HCT116 (cell line): ENCODE measurements around the gene COL23A1. TPM values are rescaled to one million over a fixed set of nuclear protein-coding genes. Genes with fewer than 3 reads are reported as not detected.
A peak's percentile ranks its signal among the peaks of the same experiment; 100 is the strongest.

ENCODE experiments used
- ATAC-seq: fragments of 200-7000 bp; cut with Tn5 transposase; 2 replicates; pipeline ENCODE4 v1.9.1; 2020; ENCODE audit warnings: mild to moderate bottlenecking, moderate library complexity
- BruUV-seq: library from RNA; stranded (reverse); fragments of 400-500 nt; replicated peaks from 2 replicates; lab custom pipeline; 2021; lab: Mats Ljungman, UMichigan
- CTCF ChIA-PET: fragments of 300-600 bp; sonication (Branson Sonifier 250); formaldehyde crosslinking; loops from one replicate; lab custom pipeline; 2021; ENCODE audit warnings: antibody characterized with exemption; lab: Charles Lee
- POLR2A ChIA-PET: fragments of 300-600, 350-600 bp; sonication (Branson Sonifier 250); formaldehyde crosslinking; loops from one replicate; lab custom pipeline; 2021; ENCODE audit warnings: antibody characterized with exemption; lab: Charles Lee
- RAD21 ChIA-PET, 2 experiments: fragments of 300-600 bp; sonication (Branson Sonifier 250); formaldehyde crosslinking; loops; one replicate each; lab custom pipeline; 2023; ENCODE audit warnings: low total read pairs in 2 of 2; ENCODE audit not compliant: uncharacterized antibody in 2 of 2, unreplicated experiment in 2 of 2, low non-redundant PET in 1 of 2; lab: Charles Lee
- DNase-seq: peaks from one replicate; pipeline ENCODE4 v3.0.0-alpha.2; 2010; ENCODE audit warnings: low read depth, low spot score
- H2AFZ ChIP-seq: fragments of 200-600 bp; shearing (Covaris generic), sonication (generic); 2 replicates; pipeline ENCODE4 v1.6.1; 2017; ENCODE audit warnings: low read depth, mixed run types, mixed read lengths, antibody characterized with exemption, low read length; ENCODE audit not compliant: poor library complexity, severe bottlenecking
- H3K27ac ChIP-seq: 2 replicates; pipeline ENCODE4 v1.5.1; 2012; ENCODE audit warnings: low read depth, low read length
- H3K27me3 ChIP-seq: fragments of 200-600 bp; sonication (generic); 2 replicates; pipeline ENCODE4 v1.6.1; 2016; ENCODE audit warnings: mixed run types, low read length, mixed read lengths; ENCODE audit not compliant: insufficient read depth
- H3K36me3 ChIP-seq, 2 experiments: fragments of 200-500 bp in 1 of 2; fragments of 200-600 bp in 1 of 2; sonication (Bioruptor generic) in 1 of 2; sonication (generic) in 1 of 2; 2 replicates each; pipeline versions ENCODE4 v1.5.1 to v1.6.1; 2014 to 2016; ENCODE audit warnings: low read length in 2 of 2, inconsistent platforms in 1 of 2, mixed read lengths in 1 of 2, mixed run types in 1 of 2; ENCODE audit not compliant: insufficient read depth in 2 of 2, control insufficient read depth in 1 of 2
- H3K4me1 ChIP-seq, 2 experiments: fragments of 200-600 bp in 1 of 2; sonication (generic) in 1 of 2; 2 replicates each; pipeline versions ENCODE4 v1.5.1 to v1.6.1; 2012 to 2017; ENCODE audit warnings: low read length in 2 of 2, inconsistent platforms in 1 of 2, mild to moderate bottlenecking in 1 of 2, mixed read lengths in 1 of 2, mixed run types in 1 of 2, moderate library complexity in 1 of 2; ENCODE audit not compliant: insufficient read depth in 2 of 2, control insufficient read depth in 1 of 2
- H3K4me2 ChIP-seq: fragments of 200-600 bp; sonication (generic); 2 replicates; pipeline ENCODE4 v1.6.1; 2017; ENCODE audit warnings: mixed run types, low read length, mixed read lengths
- H3K4me3 ChIP-seq, 2 experiments: fragments of 200-600 bp in 1 of 2; sonication (generic) in 1 of 2; replicated peaks in 1 of 2; 2 replicates each; pipeline ENCODE4 v1.5.1; 2011 to 2016; ENCODE audit warnings: low read length in 2 of 2, control low read depth in 1 of 2, low read depth in 1 of 2, mild to moderate bottlenecking in 1 of 2, mixed read lengths in 1 of 2, mixed run types in 1 of 2
- H3K79me2 ChIP-seq: fragments of 200-600 bp; sonication (generic); 2 replicates; pipeline ENCODE4 v1.6.1; 2017; ENCODE audit warnings: mild to moderate bottlenecking, mixed run types, low read length, moderate library complexity, mixed read lengths; ENCODE audit not compliant: insufficient read depth
- H3K9ac ChIP-seq: fragments of 200-600 bp; sonication (generic); 2 replicates; pipeline ENCODE4 v1.6.1; 2016; ENCODE audit warnings: low read length, mixed read lengths
- H3K9me2 ChIP-seq: fragments of 200-600 bp; sonication (generic), shearing (Covaris generic); 2 replicates; pipeline ENCODE4 v1.6.1; 2017; ENCODE audit warnings: mixed run types, mild to moderate bottlenecking, moderate library complexity; ENCODE audit not compliant: insufficient read depth
- H3K9me3 ChIP-seq, 2 experiments: fragments of 200-500 bp in 1 of 2; fragments of 200-600 bp in 1 of 2; sonication (Bioruptor generic) in 1 of 2; sonication (generic) in 1 of 2; 2 replicates each; pipeline ENCODE4 v1.6.1; 2014 to 2017; ENCODE audit warnings: low read length in 2 of 2, mixed read lengths in 2 of 2, inconsistent platforms in 1 of 2, low read depth in 1 of 2, mild to moderate bottlenecking in 1 of 2, mixed run types in 1 of 2, moderate library complexity in 1 of 2; ENCODE audit not compliant: control insufficient read depth in 1 of 2, insufficient read depth in 1 of 2
- H4K20me1 ChIP-seq: fragments of 200-600 bp; sonication (generic), shearing (Covaris generic); 2 replicates; pipeline ENCODE4 v1.6.1; 2017; ENCODE audit warnings: mixed run types, mild to moderate bottlenecking, moderate library complexity; ENCODE audit not compliant: insufficient read depth
- ELF1 ChIP-seq: IDR thresholded peaks from 2 replicates; pipeline ENCODE4 v1.6.1; 2012; ENCODE audit warnings: low read depth, borderline replicate concordance
- POLR2A ChIP-seq: IDR thresholded peaks from 2 replicates; pipeline ENCODE4 v1.7.0; 2011; ENCODE audit warnings: borderline replicate concordance; ENCODE audit not compliant: insufficient read depth, insufficient read length; ENCODE audit errors: extremely low read depth
- POLR2AphosphoS5 ChIP-seq: IDR thresholded peaks from 2 replicates; pipeline ENCODE4 v1.6.1; 2011; ENCODE audit warnings: mild to moderate bottlenecking, low read depth, low read length, moderate library complexity
- RAD21 ChIP-seq: IDR thresholded peaks from 2 replicates; pipeline ENCODE4 v1.6.1; 2012; ENCODE audit warnings: low read depth, mild to moderate bottlenecking
- ZFX ChIP-seq: fragments of 450-650 bp; IDR thresholded peaks from 2 replicates; pipeline ENCODE4 v1.6.1; 2017
- intact Hi-C: fragments of 100-400 bp; cut with micrococcal nuclease; formaldehyde crosslinking; loops from 2 replicates; pipeline ENCODE4 v1.10.0; 2022
- total RNA-seq: library from RNA; stranded (reverse); gene quantifications from one replicate; pipeline ENCODE4 v1.2.1, GENCODE V29; 2021; ENCODE audit not compliant: unreplicated experiment
- TF ChIP-seq, protein P1 (sequence below), 3 experiments: fragments of 200-600 bp in 1 of 3; sonication (generic) in 1 of 3; IDR thresholded peaks in 2 of 3; conservative IDR thresholded peaks in 1 of 3; 2 replicates each; pipeline ENCODE4 v1.5.1; 2012 to 2017; ENCODE audit warnings: low read depth in 2 of 3, low read length in 2 of 3, antibody characterized with exemption in 1 of 3, borderline replicate concordance in 1 of 3, control low read depth in 1 of 3, mild to moderate bottlenecking in 1 of 3, mixed read lengths in 1 of 3, mixed run types in 1 of 3, moderate library complexity in 1 of 3; ENCODE audit not compliant: insufficient read depth in 1 of 3

COL23A1 gene
- total RNA-seq, 1 experiment from 2014 or later: not detected

- no TSS peak for BruUV-seq
- 0 out of 2 replicates have a peak overlapping the region, but pooled peaks have one; percentile 21 for H3K9ac ChIP-seq
- no peaks in the 10 kb centered on the region for H4K20me1 ChIP-seq
- no peak for ATAC-seq
- no peak overlapping the region for H3K4me3 ChIP-seq
- ChIA-PET CTCF (interaction anchor here (0.5 to 1.5 kb wide), 10 partner anchors 12 to 226 kb away, joined by 3 to 13 read pairs (median 4); partner anchors contain the start of gene HNRNPAB), RAD21 (no interaction called here), POLR2A (no interaction called here)
- H3K27me3 ChIP-seq: no peaks in the 10 kb centered on the region
- no peak for DNase-seq
- H3K4me2 ChIP-seq: peak overlapping the region; percentile 56
- no peaks in the 10 kb centered on the region for H3K9me3 ChIP-seq
- TF ChIP-seq, protein P1, sequence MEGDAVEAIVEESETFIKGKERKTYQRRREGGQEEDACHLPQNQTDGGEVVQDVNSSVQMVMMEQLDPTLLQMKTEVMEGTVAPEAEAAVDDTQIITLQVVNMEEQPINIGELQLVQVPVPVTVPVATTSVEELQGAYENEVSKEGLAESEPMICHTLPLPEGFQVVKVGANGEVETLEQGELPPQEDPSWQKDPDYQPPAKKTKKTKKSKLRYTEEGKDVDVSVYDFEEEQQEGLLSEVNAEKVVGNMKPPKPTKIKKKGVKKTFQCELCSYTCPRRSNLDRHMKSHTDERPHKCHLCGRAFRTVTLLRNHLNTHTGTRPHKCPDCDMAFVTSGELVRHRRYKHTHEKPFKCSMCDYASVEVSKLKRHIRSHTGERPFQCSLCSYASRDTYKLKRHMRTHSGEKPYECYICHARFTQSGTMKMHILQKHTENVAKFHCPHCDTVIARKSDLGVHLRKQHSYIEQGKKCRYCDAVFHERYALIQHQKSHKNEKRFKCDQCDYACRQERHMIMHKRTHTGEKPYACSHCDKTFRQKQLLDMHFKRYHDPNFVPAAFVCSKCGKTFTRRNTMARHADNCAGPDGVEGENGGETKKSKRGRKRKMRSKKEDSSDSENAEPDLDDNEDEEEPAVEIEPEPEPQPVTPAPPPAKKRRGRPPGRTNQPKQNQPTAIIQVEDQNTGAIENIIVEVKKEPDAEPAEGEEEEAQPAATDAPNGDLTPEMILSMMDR (IDR thresholded peaks at IDR 0.05 in 2 of 3, conservative IDR thresholded peaks at IDR 0.05 in 1 of 3; ENCODE audit: borderline replicate concordance in 1 of 3, insufficient read depth in 1 of 3, low read depth in 2 of 3, low read length in 2 of 3): 0 out of 6 replicates have a peak, but pooled peaks of 1 of the 3 experiments have one; percentile 2
- TF ChIP-seq POLR2A (no peak), ELF1 (no peak), POLR2AphosphoS5 (no peak)
- H3K27ac ChIP-seq: no peak overlapping the region; the same call in 1 of the 2 replicates
- peaks cover 3 to 20% of the 10 kb centered on the region in 2 experiments; a peak in 1 of 4 replicates for H3K36me3 ChIP-seq
- H3K9me2 ChIP-seq: no peaks in the 10 kb centered on the region
- peaks cover 28% of the 10 kb centered on the region for H3K79me2 ChIP-seq
- peaks cover 13 to 31% of the 10 kb centered on the region in 2 experiments for H3K4me1 ChIP-seq
- peak overlapping the region; percentile 84 for H2AFZ ChIP-seq
- intact Hi-C loops: no loop called here
Measured at GRCh38 chr5:178234121-178234749, 356.0 kb downstream of the COL23A1 start.

DNA sequence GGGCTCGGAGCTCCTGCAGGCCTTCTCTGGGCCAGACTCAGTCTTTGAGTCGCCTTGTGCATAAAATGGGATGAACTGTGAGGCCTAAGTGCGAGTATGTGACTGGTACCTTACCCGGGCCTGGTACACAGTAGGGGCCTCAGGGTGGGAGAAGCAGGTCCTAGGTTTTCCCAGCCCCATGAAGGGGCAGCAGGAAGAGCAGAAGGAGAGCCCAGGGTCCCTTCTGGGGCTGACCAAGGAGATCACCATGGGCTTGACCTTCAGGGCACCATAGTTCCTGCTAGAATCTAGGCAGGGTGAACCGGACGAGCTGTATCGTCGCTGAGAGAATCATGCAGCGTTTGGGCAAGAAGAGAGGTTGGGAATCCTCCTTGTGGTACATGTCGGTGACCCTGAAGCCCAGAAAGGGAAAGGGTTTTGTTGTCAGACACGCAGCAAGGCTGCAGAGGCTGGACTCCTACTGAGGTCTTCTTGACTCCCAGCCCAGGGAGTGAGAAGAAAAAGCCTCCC lies 357.2 kb downstream of the COL23A1 start:
- H3K79me2 ChIP-seq: peaks cover 30% of the 10 kb centered on the region
- H3K9me2 ChIP-seq: no peaks in the 10 kb centered on the region
- ATAC-seq (no peak), DNase-seq (no peak)
- no peak for TF ChIP-seq RAD21
- TF ChIP-seq ZFX: 0 out of 2 replicates have a peak, but pooled peaks have one; percentile 82
- ChIA-PET POLR2A (no interaction called here), RAD21 (no interaction called here), CTCF (no interaction called here)
- H3K27me3 ChIP-seq: no peaks in the 10 kb centered on the region
- no peaks in the 10 kb centered on the region for H4K20me1 ChIP-seq
- peak overlapping the region; percentile 94 to 99 for H3K4me3 ChIP-seq
- H3K36me3 ChIP-seq: peaks cover 3 to 28% of the 10 kb centered on the region in 2 experiments; a peak in 2 of 4 replicates
- H3K4me1 ChIP-seq: peaks cover 13 to 31% of the 10 kb centered on the region in 2 experiments
- H3K9me3 ChIP-seq: no peaks in the 10 kb centered on the region
- TSS peak; percentile 69 for BruUV-seq
- H3K9ac ChIP-seq: peak overlapping the region; percentile 98
- intact Hi-C loops: no loop called here
- H2AFZ ChIP-seq: peak overlapping the region; percentile 16
- H3K27ac ChIP-seq: peak overlapping the region; percentile 95
- peak overlapping the region; percentile 93 for H3K4me2 ChIP-seq
